ENCODE data around the gene ZNF598.

Gene ZNF598

GRCh38 chr16:1991948-1992703 lies 17.5 kb downstream of the ZNF598 start:
- peak; percentile 96 to 99 (median 97) for DNase-seq (ENCODE audit: low read depth in 3 of 3, low spot score in 1 of 3)

DNA sequence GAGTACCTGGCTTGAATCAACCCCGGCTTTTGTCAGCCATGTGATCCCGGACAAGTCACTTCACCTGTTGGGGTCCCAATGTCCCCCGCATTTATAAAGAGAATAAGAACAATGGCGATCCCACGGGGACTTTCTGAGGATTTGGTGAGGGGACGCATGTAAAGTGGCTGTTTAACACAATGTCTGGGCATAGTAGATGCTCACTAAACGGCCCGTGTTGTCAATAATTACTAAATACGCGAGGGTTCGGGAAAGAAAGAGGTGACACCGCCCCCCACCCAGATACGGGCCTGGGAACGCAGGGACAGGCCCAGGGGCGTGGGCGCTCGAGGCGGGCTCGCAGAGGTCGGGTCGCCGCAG lies 18.1 kb downstream of the ZNF598 start:
- no peak for DNase-seq (ENCODE audit: low read depth in 3 of 3, low spot score in 1 of 3)

GRCh38 chr16:1991135-1991551 lies 18.5 kb downstream of the ZNF598 start:
- DNase-seq (ENCODE audit: low read depth in 3 of 3, low spot score in 1 of 3), result no peak

GRCh38 chr16:1990351-1991134 lies 19.1 kb downstream of the ZNF598 start:
- DNase-seq (ENCODE audit: low read depth in 3 of 3, low spot score in 1 of 3), result no peak

GRCh38 chr16:1990101-1990350 lies 19.6 kb downstream of the ZNF598 start:
- DNase-seq (ENCODE audit: low read depth in 3 of 3, low spot score in 1 of 3), result no peak

GRCh38 chr16:1989209-1990100 lies 20.2 kb downstream of the ZNF598 start, which contains the start of gene SYNGR3:
Gene SYNGR3 (plus strand): TSS chr16:1989970. CDS start chr16:1990103, 133 bp downstream.
- DNase-seq (ENCODE audit: low read depth in 3 of 3, low spot score in 1 of 3), result no peak

GRCh38 chr16:1987198-1987597 lies 22.4 kb downstream of the ZNF598 start:
- no peak for DNase-seq (ENCODE audit: low read depth in 3 of 3, low spot score in 1 of 3)

GRCh38 chr16:1985466-1986150 lies 24.0 kb downstream of the ZNF598 start:
- DNase-seq (ENCODE audit: low read depth in 3 of 3, low spot score in 1 of 3), result no peak

GRCh38 chr16:1984347-1985225 lies 25.0 kb downstream of the ZNF598 start:
- no peak for DNase-seq (ENCODE audit: low read depth in 3 of 3, low spot score in 1 of 3)

GRCh38 chr16:1983544-1984346 lies 25.9 kb downstream of the ZNF598 start, which contains the start of gene GFER:
Gene GFER (plus strand): TSS chr16:1984193. CDS start chr16:1984219, 26 bp downstream.
- DNase-seq (ENCODE audit: low read depth in 3 of 3, low spot score in 1 of 3), result no peak

DNA sequence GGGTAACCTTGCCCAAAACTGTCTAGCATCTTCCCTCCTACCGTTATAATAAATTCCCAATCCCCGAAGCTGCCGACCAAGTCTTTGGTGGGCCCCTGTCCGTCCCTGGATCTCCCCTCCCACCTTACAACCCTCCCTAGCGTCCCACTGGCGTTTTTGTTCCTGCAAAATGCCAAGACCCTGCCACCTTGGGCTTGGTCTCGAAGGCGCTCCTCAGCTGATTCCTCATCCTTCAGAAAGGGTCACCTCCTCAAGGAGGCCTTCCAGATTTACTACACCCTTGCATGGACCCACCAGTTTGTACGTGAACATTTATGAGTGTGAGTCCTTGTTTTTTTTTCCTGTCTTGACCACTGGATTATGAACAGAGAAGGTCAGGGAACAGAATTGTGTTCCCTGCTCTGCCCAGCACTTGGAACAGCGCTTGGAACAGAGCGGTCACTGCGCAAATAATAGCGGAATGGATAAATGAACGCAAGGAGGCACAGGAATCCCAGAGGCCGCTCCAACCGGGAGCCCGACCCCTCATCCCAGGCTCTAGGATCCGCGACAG lies 26.6 kb downstream of the ZNF598 start:
- no peak for DNase-seq (ENCODE audit: low read depth in 3 of 3, low spot score in 1 of 3)

- DNase-seq (ENCODE audit: low read depth in 3 of 3, low spot score in 1 of 3), result no peak
Observed at GRCh38 chr16:1982013-1982433, 27.6 kb downstream of the ZNF598 start.

- no peak for DNase-seq (ENCODE audit: low read depth in 3 of 3, low spot score in 1 of 3)
Observed at GRCh38 chr16:1981398-1981836, 28.2 kb downstream of the ZNF598 start, which contains the start of gene NOXO1. Gene NOXO1 (minus strand): TSS chr16:1981469. CDS start chr16:1981179, 290 bp downstream.

DNA sequence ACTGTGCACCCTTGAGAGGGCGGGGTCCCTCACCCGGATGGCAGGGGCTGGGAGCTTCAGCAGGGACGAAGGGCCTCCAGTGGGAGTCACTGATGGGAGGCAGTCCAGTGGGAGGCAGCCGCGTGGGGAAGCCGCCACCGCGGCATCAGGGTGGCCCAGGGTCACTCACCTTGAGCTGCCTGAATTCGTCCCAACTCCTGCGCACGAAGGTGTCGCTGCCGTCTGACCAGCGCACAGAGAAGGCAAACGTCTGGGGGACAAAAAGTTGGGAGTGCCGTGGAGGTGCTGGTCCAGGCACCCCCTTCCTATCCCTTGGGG lies 28.9 kb downstream of the ZNF598 start:
- no peak for DNase-seq (ENCODE audit: low read depth in 3 of 3, low spot score in 1 of 3)

DNA sequence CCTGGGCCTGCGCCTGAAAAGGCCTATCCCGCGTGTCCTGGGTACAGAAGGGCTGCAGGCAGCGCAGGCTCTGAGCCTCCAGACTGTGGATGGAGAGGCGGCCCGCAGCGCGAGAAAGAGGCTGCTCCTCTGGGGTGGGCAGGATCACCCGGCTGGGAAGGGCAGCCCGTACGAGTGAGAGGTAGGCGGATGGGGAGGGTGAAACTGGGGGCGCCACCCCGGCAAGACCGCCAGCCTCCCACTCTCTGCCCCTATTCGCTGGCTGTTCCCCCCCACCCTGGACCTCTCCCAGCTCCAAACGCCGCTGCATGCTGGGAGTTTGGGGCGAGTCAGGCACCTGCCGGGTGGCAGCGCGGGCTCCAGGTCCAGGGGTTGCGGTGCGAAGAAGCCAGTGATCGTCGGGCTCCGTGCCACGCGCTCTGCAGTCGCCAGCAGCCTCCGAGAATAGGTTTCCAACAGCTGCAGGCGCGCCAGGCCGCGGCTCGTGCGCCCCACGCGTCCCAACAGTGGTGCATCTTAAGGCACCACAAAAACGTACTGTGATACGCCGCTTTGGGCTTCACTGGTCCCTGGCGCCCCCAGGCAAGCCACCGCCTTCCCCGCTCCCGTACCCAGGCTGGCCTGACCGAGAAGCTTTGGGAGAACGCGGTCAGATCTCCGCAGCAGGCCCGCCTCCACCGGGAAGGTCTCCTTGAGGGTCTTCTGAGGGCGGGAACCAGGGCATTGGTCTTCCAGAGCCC lies 29.4 kb downstream of the ZNF598 start:
- no peak for DNase-seq (ENCODE audit: low read depth in 3 of 3, low spot score in 1 of 3)

DNA sequence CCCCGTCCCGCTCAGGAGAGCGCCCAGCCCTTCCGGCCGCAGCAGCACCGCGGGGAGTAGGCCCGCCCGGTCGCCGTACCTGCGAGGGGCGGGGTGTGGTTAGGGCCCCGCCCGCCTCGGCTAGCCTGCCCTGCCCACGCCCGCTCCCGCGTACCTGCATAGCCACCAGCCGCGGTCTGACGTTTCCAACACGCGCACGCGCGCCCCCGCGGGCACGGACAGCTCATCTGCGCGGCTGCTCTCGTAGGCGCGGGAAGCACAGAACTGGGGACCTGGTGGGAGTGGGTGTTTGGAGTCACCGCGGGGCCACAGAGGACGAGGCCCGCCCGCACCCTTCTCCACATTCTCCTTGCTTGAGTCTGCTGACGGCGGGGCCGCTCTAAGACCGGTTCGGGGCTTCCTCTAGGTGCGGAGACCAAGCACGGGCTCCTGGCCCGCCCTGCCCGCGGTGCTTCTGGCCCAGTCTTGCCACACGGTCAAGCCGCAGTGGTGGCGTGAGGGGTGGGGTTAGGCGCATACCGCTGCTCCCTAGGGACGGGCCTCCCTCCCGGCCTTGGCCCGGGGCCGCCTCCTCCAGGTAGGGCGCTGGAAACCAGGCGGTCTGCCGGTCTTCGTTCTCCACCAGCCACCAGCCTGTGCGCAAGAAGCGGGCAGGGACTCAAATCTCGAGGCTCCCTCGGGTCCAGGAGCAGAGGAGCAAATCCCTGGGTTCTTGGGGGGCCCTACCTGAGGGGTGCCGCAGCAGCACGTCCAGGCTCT lies 30.2 kb downstream of the ZNF598 start:
- DNase-seq (ENCODE audit: low read depth in 3 of 3, low spot score in 1 of 3), result no peak

- DNase-seq (ENCODE audit: low read depth in 3 of 3, low spot score in 1 of 3), result no peak
Observed at GRCh38 chr16:1978476-1979120, 31.0 kb downstream of the ZNF598 start.
